Keratinocyte (primary cell): ENCODE results near the gene PRICKLE3. TPM values are rescaled to one million over a fixed set of nuclear protein-coding genes. Genes with fewer than 3 reads are reported as not detected.

Source experiments
- DNase-seq: peaks from one replicate; pipeline ENCODE4 v3.0.0-alpha.2; 2011; ENCODE audit warnings: low read depth, missing footprints, low spot score
- FAIRE-seq: peaks from 2 replicates; lab custom pipeline; 2011; peaks lifted over from hg19 to GRCh38; lab: Jason Lieb, UNC
- H2AFZ ChIP-seq: 2 replicates; pipeline ENCODE4 v1.6.0; 2012; ENCODE audit warnings: low read length, control low read depth, inconsistent platforms; ENCODE audit not compliant: control insufficient read depth
- H3K27ac ChIP-seq: 2 replicates; pipeline ENCODE4 v1.5.1; 2011; ENCODE audit warnings: low read length; ENCODE audit not compliant: control insufficient read depth, insufficient read depth
- H3K27me3 ChIP-seq: 3 replicates; pipeline ENCODE4 v1.6.0; 2011; ENCODE audit warnings: low read length; ENCODE audit not compliant: control insufficient read depth, insufficient read depth; ENCODE audit errors: extremely low read depth
- H3K36me3 ChIP-seq, 2 experiments: 2 replicates in 1 of 2; 3 replicates in 1 of 2; pipeline ENCODE4 v1.5.1; 2011; ENCODE audit warnings: low read length in 2 of 2, mild to moderate bottlenecking in 1 of 2; ENCODE audit not compliant: control insufficient read depth in 2 of 2, insufficient read depth in 2 of 2; ENCODE audit errors: extremely low read depth in 1 of 2
- H3K4me1 ChIP-seq: 3 replicates; pipeline ENCODE4 v1.5.1; 2011; ENCODE audit warnings: low read length; ENCODE audit not compliant: control insufficient read depth, insufficient read depth; ENCODE audit errors: extremely low read depth
- H3K4me2 ChIP-seq: 3 replicates; pipeline ENCODE4 v1.6.0; 2011; ENCODE audit warnings: low read depth, low read length; ENCODE audit not compliant: control insufficient read depth, insufficient read depth; ENCODE audit errors: extremely low read depth
- H3K4me3 ChIP-seq, 3 experiments: fragments of 200-600 bp in 1 of 3; sonication (generic) in 1 of 3; 2 replicates in 2 of 3; 3 replicates in 1 of 3; pipeline ENCODE4 v1.5.1; 2011 to 2016; ENCODE audit warnings: low read length in 3 of 3, mild to moderate bottlenecking in 3 of 3, control low read depth in 2 of 3, inconsistent platforms in 1 of 3, low read depth in 1 of 3, mixed read lengths in 1 of 3, mixed run types in 1 of 3, moderate library complexity in 1 of 3; ENCODE audit not compliant: control insufficient read depth in 2 of 3, insufficient read depth in 2 of 3; ENCODE audit errors: extremely low read depth in 1 of 3
- H3K79me2 ChIP-seq: 2 replicates; pipeline ENCODE4 v1.6.0; 2012; ENCODE audit warnings: low read length; ENCODE audit not compliant: control insufficient read depth, insufficient read depth
- H3K9ac ChIP-seq: 3 replicates; pipeline ENCODE4 v1.6.0; 2011; ENCODE audit warnings: low read length; ENCODE audit not compliant: control insufficient read depth, insufficient read depth; ENCODE audit errors: extremely low read depth
- H3K9me1 ChIP-seq: 3 replicates; pipeline ENCODE4 v1.6.0; 2011; ENCODE audit warnings: low read length; ENCODE audit not compliant: control insufficient read depth, insufficient read depth; ENCODE audit errors: extremely low read depth
- H3K9me3 ChIP-seq: 2 replicates; pipeline ENCODE4 v1.5.1; 2012; ENCODE audit warnings: low read depth, low read length; ENCODE audit not compliant: control insufficient read depth
- H4K20me1 ChIP-seq: 3 replicates; pipeline ENCODE4 v1.6.0; 2011; ENCODE audit warnings: low read length; ENCODE audit not compliant: control insufficient read depth, insufficient read depth; ENCODE audit errors: extremely low read depth
- CTCF ChIP-seq, 3 experiments: IDR thresholded peaks in 1 of 3; conservative IDR thresholded peaks in 1 of 3; optimal IDR thresholded peaks in 1 of 3; 2 replicates in 2 of 3; 3 replicates in 1 of 3; pipeline versions ENCODE3 to v1.5.1; 2011; ENCODE audit warnings: low read length in 3 of 3, mild to moderate bottlenecking in 3 of 3, moderate library complexity in 2 of 3, control low read depth in 1 of 3, inconsistent platforms in 1 of 3; ENCODE audit not compliant: insufficient read depth in 2 of 3; ENCODE audit errors: extremely low read depth in 1 of 3
- EZH2 ChIP-seq: IDR thresholded peaks from one replicate; pipeline ENCODE4 v1.6.1; 2012; ENCODE audit warnings: inconsistent platforms, mild to moderate bottlenecking, low read length, moderate library complexity
- dilution Hi-C: fragments of 300-500 bp; cut with MboI; formaldehyde crosslinking; loops from one replicate; pipeline ENCODE4 v1.7.0; 2020; ENCODE audit warnings: low sequenced_read_pairs; ENCODE audit not compliant: extremely low pct_ligation_motif_present
- polyA plus RNA-seq, 5 experiments: library from polyadenylated mRNA; depleted of rRNA in 3 of 5; stranded (reverse) in 3 of 5; stranded (forward) in 1 of 5; unstranded in 1 of 5; fragments of >200 nt; gene quantifications; 1 replicate in 1 of 5; 2 replicates in 3 of 5; 3 replicates in 1 of 5; pipeline versions ENCODE4 v1.2.1 to v1.2.3, GENCODE V29; 2011 to 2012; ENCODE audit warnings: missing spikeins in 2 of 5, low read depth in 1 of 5, low replicate concordance in 1 of 5

PRICKLE3 gene
- polyA plus RNA-seq, 1 donor (not counting 4 experiments of a cell fraction or from before 2014, with no cell fraction given) = 8.7 TPM

- Histone ChIP-seq H3K9me3 (no peaks in the 10 kb centered on the region), H3K9me1 (no peaks in the 10 kb centered on the region), H4K20me1 (no peaks in the 10 kb centered on the region), H3K79me2 (no peaks in the 10 kb centered on the region), H3K4me3 (no peak overlapping the region), H3K27me3 (peaks cover 2% of the 10 kb centered on the region), H2AFZ (no peak overlapping the region), H3K36me3 (no peaks in the 10 kb centered on the region), H3K4me1 (peaks cover 4% of the 10 kb centered on the region), H3K4me2 (no peak overlapping the region), H3K27ac (no peak overlapping the region), H3K9ac (no peak overlapping the region)
- no peak for FAIRE-seq
- dilution Hi-C loops = no loop called here
- no peak for TF ChIP-seq CTCF (optimal IDR thresholded peaks at IDR 0.05 in 1 of 3, IDR thresholded peaks at IDR 0.05 in 1 of 3, conservative IDR thresholded peaks at IDR 0.05 in 1 of 3; ENCODE audit: extremely low read depth in 1 of 3, insufficient read depth in 2 of 3, low read length in 3 of 3)
- TF ChIP-seq EZH2 = no peak
- DNase-seq = no peak
Measured at GRCh38 chrX:49203536-49203935, 17.4 kb upstream of the PRICKLE3 start.

DNA sequence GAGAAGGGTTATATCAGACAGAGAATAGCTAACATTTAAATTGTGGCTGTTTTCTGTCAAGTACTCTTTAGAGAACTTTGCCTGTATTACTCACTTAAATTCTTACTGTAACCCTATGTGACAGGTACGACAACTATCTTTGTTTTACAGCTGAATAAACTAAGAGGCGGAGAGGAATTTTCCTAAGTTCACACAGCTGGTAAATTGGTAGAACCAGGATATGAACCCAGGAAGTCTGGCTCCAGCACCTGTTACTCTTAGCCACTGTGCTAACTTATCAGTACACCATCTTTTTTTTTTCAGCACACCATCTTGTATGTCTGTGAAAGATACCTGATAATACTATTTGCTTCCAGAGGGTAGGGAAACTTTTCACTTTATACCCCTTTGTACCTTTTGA, 15.8 kb upstream of the PRICKLE3 start:
- dilution Hi-C loops = no loop called here
- no peaks in the 10 kb centered on the region for H4K20me1 ChIP-seq
- FAIRE-seq = no peak

More for the DNA sequence above, 15.8 kb upstream of the PRICKLE3 start:
- H3K36me3 ChIP-seq = no peaks in the 10 kb centered on the region
- no peak overlapping the region for H3K4me2 ChIP-seq
- peaks cover 2% of the 10 kb centered on the region for H3K27me3 ChIP-seq
- no peaks in the 10 kb centered on the region for H3K9me3 ChIP-seq
- no peak overlapping the region for H3K9ac ChIP-seq
- H2AFZ ChIP-seq = no peak overlapping the region
- H3K4me1 ChIP-seq = peaks cover 4% of the 10 kb centered on the region
- H3K9me1 ChIP-seq = no peaks in the 10 kb centered on the region
- TF ChIP-seq CTCF (optimal IDR thresholded peaks at IDR 0.05 in 1 of 3, IDR thresholded peaks at IDR 0.05 in 1 of 3, conservative IDR thresholded peaks at IDR 0.05 in 1 of 3; ENCODE audit: extremely low read depth in 1 of 3, insufficient read depth in 2 of 3, low read length in 3 of 3) = no peak
- TF ChIP-seq EZH2 = no peak
- DNase-seq = no peak
- no peaks in the 10 kb centered on the region for H3K79me2 ChIP-seq
- no peak overlapping the region for H3K27ac ChIP-seq
- no peak overlapping the region for H3K4me3 ChIP-seq
